Ovary (tissue), 3 donors: ENCODE results near the gene VEGFB.

Experiments used
- POLR2A ChIP-seq: fragments of 450-650 bp; IDR thresholded peaks from one replicate; pipeline ENCODE4 v1.6.1; 2017; ENCODE audit warnings: antibody characterized with exemption, mild to moderate bottlenecking, moderate library complexity
- TF ChIP-seq, protein P1 (sequence below), 3 donors: fragments of 450-650 bp in 2 of 3; fragments of 200-600 bp in 1 of 3; IDR thresholded peaks; one replicate each; pipeline versions ENCODE4 v1.5.1 to v1.8.0; 2016 to 2022; ENCODE audit warnings: antibody characterized with exemption in 3 of 3, mild to moderate bottlenecking in 1 of 3
- donor health status: DM: no; HTN: no; CAD: no.

DNA sequence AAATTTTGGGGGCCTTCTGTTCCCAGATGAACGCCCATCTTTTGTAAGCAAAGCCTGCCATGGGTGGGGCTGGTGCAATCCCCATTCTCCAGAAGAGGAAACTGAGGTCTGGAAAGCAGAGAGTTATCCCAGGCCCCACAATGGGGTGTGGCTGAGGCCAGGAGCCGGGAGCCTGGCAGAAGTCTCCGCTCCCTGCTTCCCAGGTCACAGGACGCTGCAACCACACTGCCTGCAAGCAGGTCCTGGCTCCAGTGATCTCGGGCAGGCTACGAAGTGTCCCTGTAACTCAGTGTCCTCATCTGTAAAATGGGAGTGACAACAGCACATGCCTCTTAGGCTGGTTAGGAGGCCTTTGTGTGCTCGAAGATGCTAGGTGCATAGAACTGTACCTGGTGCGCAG is 18.7 kb downstream of the VEGFB start:
- TF ChIP-seq, protein P1, sequence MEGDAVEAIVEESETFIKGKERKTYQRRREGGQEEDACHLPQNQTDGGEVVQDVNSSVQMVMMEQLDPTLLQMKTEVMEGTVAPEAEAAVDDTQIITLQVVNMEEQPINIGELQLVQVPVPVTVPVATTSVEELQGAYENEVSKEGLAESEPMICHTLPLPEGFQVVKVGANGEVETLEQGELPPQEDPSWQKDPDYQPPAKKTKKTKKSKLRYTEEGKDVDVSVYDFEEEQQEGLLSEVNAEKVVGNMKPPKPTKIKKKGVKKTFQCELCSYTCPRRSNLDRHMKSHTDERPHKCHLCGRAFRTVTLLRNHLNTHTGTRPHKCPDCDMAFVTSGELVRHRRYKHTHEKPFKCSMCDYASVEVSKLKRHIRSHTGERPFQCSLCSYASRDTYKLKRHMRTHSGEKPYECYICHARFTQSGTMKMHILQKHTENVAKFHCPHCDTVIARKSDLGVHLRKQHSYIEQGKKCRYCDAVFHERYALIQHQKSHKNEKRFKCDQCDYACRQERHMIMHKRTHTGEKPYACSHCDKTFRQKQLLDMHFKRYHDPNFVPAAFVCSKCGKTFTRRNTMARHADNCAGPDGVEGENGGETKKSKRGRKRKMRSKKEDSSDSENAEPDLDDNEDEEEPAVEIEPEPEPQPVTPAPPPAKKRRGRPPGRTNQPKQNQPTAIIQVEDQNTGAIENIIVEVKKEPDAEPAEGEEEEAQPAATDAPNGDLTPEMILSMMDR (IDR thresholded peaks at IDR 0.05) = no peak
- no peak for TF ChIP-seq POLR2A
